HepG2 (cell line): Measurements from ENCODE around the gene ZSCAN20. TPM values are rescaled to one million over a fixed set of nuclear protein-coding genes. Genes with fewer than 3 reads are reported as not detected.

Experiments
- ATAC-seq: fragments of 200-7000 bp; cut with Tn5 transposase; 3 replicates; pipeline ENCODE4 v1.9.1; 2020; ENCODE audit warnings: mild to moderate bottlenecking, moderate library complexity
- BruUV-seq: library from RNA; stranded (reverse); fragments of 400-500 nt; replicated peaks from 2 replicates; lab custom pipeline; 2021; lab: Mats Ljungman, UMichigan
- CTCF ChIA-PET: fragments of 300-600 bp; formaldehyde crosslinking; extraction: SDS; loops from one replicate; lab custom pipeline; 2021; ENCODE audit warnings: low total read pairs, inconsistent platforms, low intra/inter-chr PET ratio; lab: Yijun Ruan, JAX
- POLR2A ChIA-PET: fragments of 350-600 bp; sonication (Branson Sonifier 250); formaldehyde crosslinking; loops from one replicate; lab custom pipeline; 2020; ENCODE audit warnings: antibody characterized with exemption, inconsistent platforms; lab: Yijun Ruan, JAX
- DNase-seq: peaks from one replicate; pipeline ENCODE4 v3.0.0-alpha.2; 2015; ENCODE audit warnings: low spot score
- FAIRE-seq: peaks from 3 replicates; lab custom pipeline; 2011; peaks lifted over from hg19 to GRCh38; lab: Jason Lieb, UNC
- H2AFZ ChIP-seq: one replicate; pipeline ENCODE4 v1.6.1; 2011; ENCODE audit warnings: low read length, inconsistent platforms
- H3K27ac ChIP-seq: fragments of 300-600 bp; 3 replicates; pipeline ENCODE4 v1.8.0; 2011; ENCODE audit warnings: mixed run types, mild to moderate bottlenecking, mixed read lengths, low read length, inconsistent platforms; ENCODE audit not compliant: insufficient read depth; ENCODE audit errors: extremely low read length
- H3K27me3 ChIP-seq, 2 experiments: fragments of 200-600 bp in 1 of 2; 2 replicates in 1 of 2; 3 replicates in 1 of 2; pipeline versions ENCODE4 v1.6.0 to v1.8.0; 2011; ENCODE audit warnings: low read length in 2 of 2, mild to moderate bottlenecking in 2 of 2, moderate library complexity in 2 of 2, inconsistent platforms in 1 of 2; ENCODE audit not compliant: insufficient read depth in 2 of 2, control insufficient read depth in 1 of 2
- H3K36me3 ChIP-seq, 2 experiments: fragments of 200-600 bp in 1 of 2; replicated peaks in 1 of 2; 2 replicates in 1 of 2; 3 replicates in 1 of 2; pipeline versions ENCODE4 v1.5.1 to v1.8.0; 2011; ENCODE audit warnings: low read length in 2 of 2, inconsistent platforms in 1 of 2; ENCODE audit not compliant: insufficient read depth in 2 of 2, control insufficient read depth in 1 of 2
- H3K4me1 ChIP-seq: 2 replicates; pipeline ENCODE4 v1.5.1; 2012; ENCODE audit warnings: low read length, inconsistent platforms; ENCODE audit not compliant: insufficient read depth
- H3K4me2 ChIP-seq: 2 replicates; pipeline ENCODE4 v1.6.0; 2011; ENCODE audit warnings: low read depth, low read length, inconsistent platforms
- H3K4me3 ChIP-seq, 3 experiments: fragments of 200-600 bp in 1 of 3; sonication (generic), shearing (Covaris generic) in 1 of 3; replicated peaks in 1 of 3; 2 replicates each; pipeline ENCODE4 v1.5.1; 2011 to 2016; ENCODE audit warnings: low read length in 3 of 3, inconsistent platforms in 2 of 3, low read depth in 2 of 3, mild to moderate bottlenecking in 2 of 3, control low read depth in 1 of 3, mixed read lengths in 1 of 3; ENCODE audit not compliant: insufficient read depth in 1 of 3
- H3K79me2 ChIP-seq: one replicate; pipeline ENCODE4 v1.6.1; 2011; ENCODE audit warnings: low read length, inconsistent platforms; ENCODE audit not compliant: insufficient read depth
- H3K9ac ChIP-seq: 2 replicates; pipeline ENCODE4 v1.6.0; 2011; ENCODE audit warnings: mild to moderate bottlenecking, low read depth, low read length, inconsistent platforms; ENCODE audit not compliant: insufficient read depth
- H3K9me3 ChIP-seq: 2 replicates; pipeline ENCODE4 v1.5.1; 2012; ENCODE audit warnings: mild to moderate bottlenecking, low read length
- H4K20me1 ChIP-seq: 2 replicates; pipeline ENCODE4 v1.6.0; 2011; ENCODE audit warnings: inconsistent platforms, mild to moderate bottlenecking, low read length, moderate library complexity; ENCODE audit not compliant: insufficient read depth
- CHD2 ChIP-seq: IDR thresholded peaks from 2 replicates; pipeline ENCODE4 v1.6.1; 2011; ENCODE audit warnings: low read depth, low read length, improper control_type of control experiment
- ELF3 ChIP-seq: IDR thresholded peaks from 2 replicates; pipeline ENCODE4 v1.6.1; 2016; ENCODE audit warnings: missing genetic modification reagents, missing compliant biosample characterization
- MYNN ChIP-seq: sonication (generic); formaldehyde crosslinking; IDR thresholded peaks from 2 replicates; pipeline ENCODE4 v1.4.0; 2020; ENCODE audit warnings: mild to moderate bottlenecking, low read depth, missing genetic modification reagents
- SMC3 ChIP-seq: IDR thresholded peaks from 2 replicates; pipeline ENCODE4 v1.6.1; 2011; ENCODE audit warnings: low read length, improper control_type of control experiment
- STAG1 ChIP-seq: sonication (generic); formaldehyde crosslinking; IDR thresholded peaks from 2 replicates; pipeline ENCODE4 v1.4.0; 2020; ENCODE audit warnings: missing genetic modification reagents
- ZNF235 ChIP-seq: sonication (generic); formaldehyde crosslinking; IDR thresholded peaks from 2 replicates; pipeline ENCODE4 v1.8.1; 2023; ENCODE audit warnings: mild to moderate bottlenecking, missing genetic modification reagents, borderline replicate concordance
- ZNF367 ChIP-seq: sonication (generic); formaldehyde crosslinking; IDR thresholded peaks from 2 replicates; pipeline ENCODE4 v1.4.0; 2020; ENCODE audit warnings: missing genetic modification reagents, borderline replicate concordance
- ZNF619 ChIP-seq: sonication (generic); formaldehyde crosslinking; IDR thresholded peaks from 2 replicates; pipeline ENCODE4 v1.4.0; 2020; ENCODE audit warnings: mild to moderate bottlenecking, missing genetic modification reagents
- ZNF772 ChIP-seq: sonication (generic); formaldehyde crosslinking; IDR thresholded peaks from 2 replicates; pipeline ENCODE4 v1.5.0; 2020; ENCODE audit warnings: mild to moderate bottlenecking, missing genetic modification reagents
- WGBS: methylation state at CpG from one replicate; pipeline ENCODE4 v1.1.6; 2017; ENCODE audit warnings: low lambda C conversion rate; 5-methylcytosine and 5-hydroxymethylcytosine counted together
- in situ Hi-C: cut with HindIII; loops from 2 replicates; pipeline ENCODE4 v1.10.0; 2017; ENCODE audit warnings: low pct_unique_long_range_greater_than_20kb; ENCODE audit not compliant: extremely low pct_ligation_motif_present
- intact Hi-C: fragments of 100-400 bp; cut with micrococcal nuclease; formaldehyde crosslinking; loops from one replicate; pipeline ENCODE4 v1.10.0; 2022; ENCODE audit not compliant: unreplicated experiment
- polyA plus RNA-seq, 8 experiments: library from polyadenylated mRNA; depleted of rRNA in 3 of 8; stranded (reverse) in 7 of 8; unstranded in 1 of 8; fragments of >200 nt; fragmentation: Illumina TruSeq in 4 of 8; extraction: Trizol in 4 of 8; gene quantifications; 2 replicates each; pipeline versions ENCODE4 v1.2.1 to v1.2.3, GENCODE V29; 2011 to 2016; ENCODE audit warnings: low read depth in 4 of 8, missing spikeins in 1 of 8, mixed read lengths in 1 of 8; ENCODE audit not compliant: insufficient read depth in 1 of 8
- total RNA-seq, 5 experiments: library from RNA; depleted of rRNA; stranded (reverse); fragments of >200 nt; fragmentation: Illumina TruSeq; extraction: Trizol; gene quantifications; 2 replicates each; pipeline ENCODE4 v1.2.3, GENCODE V29; 2016; ENCODE audit warnings: low read depth in 1 of 5
- TF ChIP-seq, protein P1 (sequence below): sonication (generic); formaldehyde crosslinking; IDR thresholded peaks from 2 replicates; pipeline ENCODE4 v1.5.1; 2020; ENCODE audit warnings: missing genetic modification reagents, mild to moderate bottlenecking, borderline replicate concordance
- TF ChIP-seq, protein P2 (sequence below): sonication (generic); formaldehyde crosslinking; IDR thresholded peaks from 2 replicates; pipeline ENCODE4 v1.5.0; 2020; ENCODE audit warnings: mild to moderate bottlenecking, missing genetic modification reagents, moderate library complexity

ZSCAN20 gene
- total and polyA plus RNA-seq, 2 of the 13 experiments (the other 11 are each of a cell fraction or from before 2014, with no cell fraction given) = 1.1 to 2.8 TPM

DNA sequence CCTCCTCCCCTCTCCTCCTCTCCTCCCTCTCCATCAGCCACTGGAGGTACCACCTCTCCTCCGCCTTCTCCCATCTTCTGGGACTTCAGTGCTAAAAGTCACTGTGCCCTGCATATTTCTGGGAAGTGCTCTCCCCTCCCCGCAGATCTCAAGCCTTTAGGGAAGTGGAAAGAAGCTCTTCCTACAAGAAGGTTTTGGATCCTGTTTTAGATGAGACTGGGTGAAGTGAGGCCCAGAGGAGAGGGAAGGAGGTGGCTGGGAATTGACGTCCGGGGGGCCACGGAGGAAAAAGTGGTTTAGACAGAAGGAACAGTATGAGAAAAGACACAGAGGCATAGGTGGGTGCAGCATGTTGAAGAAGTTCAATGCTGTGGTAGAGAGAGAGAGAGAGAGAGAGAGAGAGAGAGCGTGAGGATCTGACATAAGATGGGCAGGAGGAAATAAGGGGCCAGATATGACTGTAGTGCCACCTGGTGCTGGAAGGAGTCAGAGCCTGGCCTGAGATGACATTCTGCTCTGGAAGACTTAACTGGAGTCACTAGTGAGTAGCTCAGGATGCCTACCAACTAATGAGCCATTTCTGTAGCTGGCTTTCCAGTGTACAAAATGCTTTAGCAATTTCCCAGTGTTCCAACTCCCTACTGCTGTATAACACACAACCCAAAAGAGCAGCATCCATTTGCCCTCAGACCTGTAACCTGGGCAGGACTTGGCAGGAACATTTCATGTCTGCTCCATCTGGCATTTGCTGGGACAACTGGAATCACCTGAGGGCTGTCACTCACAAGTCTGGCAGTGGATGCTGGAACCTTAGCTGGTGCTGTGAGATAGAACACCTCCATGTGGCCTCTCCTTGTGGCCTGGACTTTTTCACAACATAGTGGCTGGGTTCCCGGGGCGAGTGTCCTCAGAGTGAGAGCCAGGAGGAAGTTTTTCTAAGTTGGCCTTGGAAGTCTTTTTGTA, 16.6 kb upstream of the ZSCAN20 start:
- H3K27me3 ChIP-seq = peaks cover 0 to 14% of the 10 kb centered on the region in 2 experiments; a peak in 1 of 5 replicates
- H2AFZ ChIP-seq = no peak overlapping the region
- FAIRE-seq = peak; percentile 73
- H3K4me3 ChIP-seq = no peak overlapping the region
- ChIA-PET POLR2A (no interaction called here), CTCF (no interaction called here)
- no TSS peak for BruUV-seq
- in situ Hi-C loops = no loop called here
- ATAC-seq = peak; percentile 85
- TF ChIP-seq, protein P1, sequence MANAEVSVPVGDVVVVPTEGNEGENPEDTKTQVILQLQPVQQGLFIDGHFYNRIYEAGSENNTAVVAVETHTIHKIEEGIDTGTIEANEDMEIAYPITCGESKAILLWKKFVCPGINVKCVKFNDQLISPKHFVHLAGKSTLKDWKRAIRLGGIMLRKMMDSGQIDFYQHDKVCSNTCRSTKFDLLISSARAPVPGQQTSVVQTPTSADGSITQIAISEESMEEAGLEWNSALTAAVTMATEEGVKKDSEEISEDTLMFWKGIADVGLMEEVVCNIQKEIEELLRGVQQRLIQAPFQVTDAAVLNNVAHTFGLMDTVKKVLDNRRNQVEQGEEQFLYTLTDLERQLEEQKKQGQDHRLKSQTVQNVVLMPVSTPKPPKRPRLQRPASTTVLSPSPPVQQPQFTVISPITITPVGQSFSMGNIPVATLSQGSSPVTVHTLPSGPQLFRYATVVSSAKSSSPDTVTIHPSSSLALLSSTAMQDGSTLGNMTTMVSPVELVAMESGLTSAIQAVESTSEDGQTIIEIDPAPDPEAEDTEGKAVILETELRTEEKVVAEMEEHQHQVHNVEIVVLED (CRISPR knock-in tag) = no peak
- peak; percentile 71; the same call in 1 of the 2 replicates for TF ChIP-seq ELF3 (CRISPR knock-in tag)
- TF ChIP-seq ZNF772 (CRISPR knock-in tag) = no peak
- TF ChIP-seq, protein P2, sequence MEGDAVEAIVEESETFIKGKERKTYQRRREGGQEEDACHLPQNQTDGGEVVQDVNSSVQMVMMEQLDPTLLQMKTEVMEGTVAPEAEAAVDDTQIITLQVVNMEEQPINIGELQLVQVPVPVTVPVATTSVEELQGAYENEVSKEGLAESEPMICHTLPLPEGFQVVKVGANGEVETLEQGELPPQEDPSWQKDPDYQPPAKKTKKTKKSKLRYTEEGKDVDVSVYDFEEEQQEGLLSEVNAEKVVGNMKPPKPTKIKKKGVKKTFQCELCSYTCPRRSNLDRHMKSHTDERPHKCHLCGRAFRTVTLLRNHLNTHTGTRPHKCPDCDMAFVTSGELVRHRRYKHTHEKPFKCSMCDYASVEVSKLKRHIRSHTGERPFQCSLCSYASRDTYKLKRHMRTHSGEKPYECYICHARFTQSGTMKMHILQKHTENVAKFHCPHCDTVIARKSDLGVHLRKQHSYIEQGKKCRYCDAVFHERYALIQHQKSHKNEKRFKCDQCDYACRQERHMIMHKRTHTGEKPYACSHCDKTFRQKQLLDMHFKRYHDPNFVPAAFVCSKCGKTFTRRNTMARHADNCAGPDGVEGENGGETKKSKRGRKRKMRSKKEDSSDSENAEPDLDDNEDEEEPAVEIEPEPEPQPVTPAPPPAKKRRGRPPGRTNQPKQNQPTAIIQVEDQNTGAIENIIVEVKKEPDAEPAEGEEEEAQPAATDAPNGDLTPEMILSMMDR (CRISPR knock-in tag) = peak; percentile 77
- no peak for TF ChIP-seq CHD2
- no peak for TF ChIP-seq ZNF235 (CRISPR knock-in tag)
- TF ChIP-seq ZNF367 (CRISPR knock-in tag) = no peak
- no peak for TF ChIP-seq MYNN (CRISPR knock-in tag)
- TF ChIP-seq ZNF619 (CRISPR knock-in tag) = no peak
- peak; percentile 56; the same call in 1 of the 2 replicates for TF ChIP-seq SMC3
- TF ChIP-seq STAG1 = peak; percentile 80
- no peaks in the 10 kb centered on the region for H3K79me2 ChIP-seq
- no peaks in the 10 kb centered on the region for H3K9me3 ChIP-seq
- no peak overlapping the region for H3K27ac ChIP-seq
- H4K20me1 ChIP-seq = no peaks in the 10 kb centered on the region
- no peaks in the 10 kb centered on the region for H3K4me1 ChIP-seq
- no peak overlapping the region for H3K9ac ChIP-seq
- WGBS = 10% methylated on average over 7 of the region's 8 CpGs
- H3K36me3 ChIP-seq = no peaks in the 10 kb centered on the region
- no peak overlapping the region for H3K4me2 ChIP-seq
- peak; percentile 26 for DNase-seq
- intact Hi-C loops = loop anchor here (2.0 to 5.0 kb wide), 2 partner anchors 159 to 237 kb away; no protein-coding TSS in a partner anchor
